GM19099 (cell line): Measurements from ENCODE around the gene MAP3K14.
A peak's percentile ranks its signal among the peaks of the same experiment; 100 is the strongest.

Experiments
- POLR2A ChIP-seq: IDR thresholded peaks from 3 replicates; pipeline ENCODE4 v1.6.1; 2011; ENCODE audit warnings: low read depth; ENCODE audit not compliant: insufficient read length; ENCODE audit errors: extremely low read depth

MAP3K14 gene

DNA sequence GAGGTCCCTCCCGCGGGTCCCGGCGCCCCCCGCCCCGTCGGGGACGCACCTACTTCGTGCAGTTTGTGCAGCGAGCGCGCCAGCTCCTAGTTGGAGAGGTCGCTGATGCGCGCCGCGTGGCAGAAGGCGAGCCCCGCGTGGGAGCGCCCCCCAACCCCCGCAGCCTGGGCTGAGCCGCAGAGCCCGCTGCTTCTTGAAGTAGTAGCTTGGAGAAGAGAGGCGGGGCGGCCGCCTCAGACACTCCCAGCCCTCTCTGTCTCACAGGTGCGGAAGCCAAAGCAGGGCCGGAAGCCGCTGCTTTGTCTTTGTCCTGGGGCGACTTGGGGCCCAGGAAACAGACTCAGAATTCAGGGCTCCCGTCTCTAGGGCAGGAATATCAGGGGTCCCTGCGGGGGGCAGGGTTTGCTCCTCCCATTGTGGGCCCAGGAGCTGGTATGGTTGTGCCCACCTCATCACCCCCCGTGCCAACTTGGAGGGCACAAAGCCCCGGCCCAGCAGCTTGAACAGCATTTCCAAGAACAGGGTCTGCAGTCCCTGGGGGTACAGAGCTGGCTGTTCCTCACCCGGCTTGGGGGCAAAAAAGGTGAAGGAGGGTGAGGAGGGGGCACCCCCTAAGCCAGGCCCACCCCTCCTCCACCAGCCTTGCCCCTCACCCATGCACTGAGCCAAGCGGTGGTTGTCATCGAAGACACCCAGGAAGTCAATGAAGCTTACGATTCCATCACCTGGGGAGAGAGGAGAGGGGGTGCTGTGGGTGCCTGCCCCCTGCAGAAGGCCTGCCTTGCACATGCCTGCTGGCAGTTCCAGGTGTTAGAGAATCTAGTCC lies 68.5 kb downstream of the MAP3K14 start:
- TF ChIP-seq POLR2A: no peak

DNA sequence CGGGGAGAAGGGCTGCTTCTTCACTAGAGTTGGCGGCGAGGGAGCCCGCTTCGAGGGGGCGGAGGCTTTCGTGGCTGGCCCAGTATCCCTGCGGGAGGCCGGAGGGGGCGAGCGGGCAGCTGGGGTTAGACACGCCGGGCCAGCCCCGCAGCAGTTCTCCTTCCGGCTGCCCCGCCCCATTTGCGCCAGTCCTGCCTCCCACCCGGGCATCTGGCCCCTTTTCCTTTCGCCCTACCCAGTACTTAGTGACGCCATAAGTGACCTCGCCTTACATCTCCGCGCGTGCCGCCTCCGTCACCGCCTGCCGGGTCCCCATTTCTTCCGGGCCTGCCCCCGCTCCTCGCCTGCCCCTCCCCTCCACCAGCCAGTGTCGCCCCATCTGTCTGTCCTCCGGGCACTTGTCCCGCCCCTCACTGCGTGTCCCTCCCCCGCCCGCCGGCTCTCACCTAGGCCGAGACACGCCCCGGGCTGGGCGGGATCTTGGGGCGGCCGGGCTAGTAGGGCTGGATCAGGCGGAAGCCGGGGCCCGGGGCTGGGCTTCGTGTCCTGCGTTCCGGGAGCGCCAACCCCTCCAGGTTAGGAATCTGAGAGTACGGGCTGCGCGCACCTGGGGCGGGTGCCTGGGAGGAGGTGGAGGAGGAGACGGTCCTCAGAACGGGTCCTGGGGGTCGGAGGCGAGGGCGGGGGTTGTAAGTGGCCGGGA lies 69.2 kb downstream of the MAP3K14 start:
- TF ChIP-seq POLR2A: peak; percentile 53

DNA sequence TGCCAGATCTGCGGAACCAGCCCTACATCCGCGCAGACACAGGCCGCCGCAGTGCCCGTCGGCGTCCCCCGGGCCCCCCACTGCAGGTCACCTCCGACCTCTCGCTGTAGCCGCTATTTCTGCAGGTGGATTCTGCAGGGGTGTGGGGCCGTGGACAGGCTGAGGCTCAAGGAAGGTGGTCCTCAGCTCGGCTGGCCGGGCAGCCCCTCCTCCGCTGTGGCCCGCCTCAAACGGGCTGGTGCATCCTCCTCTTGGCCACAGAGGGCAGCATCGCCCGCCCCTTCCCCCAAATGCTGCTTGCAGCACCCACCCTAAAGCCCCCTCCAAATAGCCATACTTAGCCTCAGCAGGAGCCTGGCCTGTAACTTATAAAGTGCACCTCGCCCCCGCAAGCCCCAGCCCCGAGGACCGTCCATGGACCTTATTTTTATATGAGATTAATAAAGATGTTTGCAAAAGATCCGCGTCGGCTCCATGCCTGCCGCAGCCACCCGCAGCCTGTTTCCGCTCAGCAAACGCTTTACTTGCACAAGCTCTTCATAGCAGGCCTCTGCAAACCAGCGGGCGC lies 69.9 kb downstream of the MAP3K14 start:
- TF ChIP-seq POLR2A: no peak

DNA sequence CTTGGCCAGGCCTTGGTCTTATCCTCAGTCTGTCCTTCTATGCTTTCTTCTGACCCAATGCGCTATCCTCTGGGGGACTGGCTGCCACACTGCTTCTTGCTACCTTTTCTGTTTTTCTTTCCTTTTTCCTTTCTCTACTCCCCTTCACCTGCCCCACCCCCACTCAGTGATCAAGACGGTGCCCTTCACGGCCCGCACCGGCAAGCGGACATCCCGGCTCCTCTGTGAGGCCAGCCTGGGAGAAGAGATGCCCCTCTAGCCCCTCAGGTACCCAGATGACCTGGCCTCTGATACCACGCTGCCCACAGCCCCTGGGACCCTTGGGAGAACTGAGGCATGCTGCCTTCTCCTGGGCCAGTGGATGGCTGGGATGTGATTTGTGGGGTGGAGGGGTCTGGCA lies 70.5 kb downstream of the MAP3K14 start:
- TF ChIP-seq POLR2A: no peak

DNA sequence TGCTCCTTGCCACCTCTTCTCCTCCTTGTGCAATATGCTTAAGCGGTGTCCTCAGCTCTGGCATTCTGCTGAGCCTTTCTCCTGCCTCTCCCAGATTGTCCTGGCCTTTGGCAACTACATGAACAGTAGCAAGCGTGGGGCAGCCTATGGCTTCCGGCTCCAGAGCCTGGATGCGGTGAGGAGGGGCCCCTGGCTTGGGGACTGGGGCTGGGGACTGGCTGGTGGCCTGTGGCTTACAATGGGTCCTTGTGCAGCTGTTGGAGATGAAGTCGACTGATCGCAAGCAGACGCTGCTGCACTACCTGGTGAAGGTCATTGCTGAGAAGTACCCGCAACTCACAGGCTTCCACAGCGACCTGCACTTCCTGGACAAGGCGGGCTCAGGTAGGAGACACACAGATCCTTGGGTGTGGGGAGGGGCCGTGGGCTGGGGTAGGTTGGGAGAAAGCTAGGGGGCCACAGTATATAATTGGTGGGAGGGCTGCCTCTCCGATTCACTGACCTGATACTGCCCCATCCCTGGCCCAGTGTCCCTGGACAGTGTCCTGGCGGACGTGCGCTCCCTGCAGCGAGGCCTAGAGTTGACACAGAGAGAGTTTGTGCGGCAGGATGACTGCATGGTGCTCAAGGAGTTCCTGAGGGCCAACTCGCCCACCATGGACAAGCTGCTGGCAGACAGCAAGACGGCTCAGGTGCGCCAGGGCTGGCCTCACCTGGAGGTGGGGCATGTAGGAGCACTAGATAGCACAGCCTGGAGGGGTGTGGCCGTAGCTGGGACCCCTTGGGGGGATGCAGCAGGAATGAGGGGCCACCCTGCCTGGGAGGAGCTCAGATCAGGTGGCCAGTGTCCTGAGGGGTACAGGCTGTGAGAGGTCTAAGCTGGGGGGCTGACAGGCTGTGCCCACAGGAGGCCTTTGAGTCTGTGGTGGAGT lies 71.8 kb downstream of the MAP3K14 start:
- no peak for TF ChIP-seq POLR2A

DNA sequence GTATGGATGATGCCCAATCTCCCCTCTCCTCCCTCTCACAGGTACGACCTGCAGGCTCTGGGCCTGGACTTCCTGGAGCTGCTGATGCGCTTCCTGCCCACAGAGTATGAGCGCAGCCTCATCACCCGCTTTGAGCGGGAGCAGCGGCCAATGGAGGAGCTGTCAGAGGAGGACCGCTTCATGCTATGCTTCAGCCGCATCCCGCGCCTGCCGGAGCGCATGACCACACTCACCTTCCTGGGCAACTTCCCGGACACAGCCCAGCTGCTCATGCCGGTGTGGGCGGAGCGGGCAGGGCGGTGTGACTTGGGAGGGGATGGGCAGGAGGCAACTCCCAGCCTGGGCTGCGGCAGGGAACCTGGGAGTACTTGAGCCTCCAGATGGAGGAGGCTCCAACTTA lies 73.1 kb downstream of the MAP3K14 start:
- no peak for TF ChIP-seq POLR2A

DNA sequence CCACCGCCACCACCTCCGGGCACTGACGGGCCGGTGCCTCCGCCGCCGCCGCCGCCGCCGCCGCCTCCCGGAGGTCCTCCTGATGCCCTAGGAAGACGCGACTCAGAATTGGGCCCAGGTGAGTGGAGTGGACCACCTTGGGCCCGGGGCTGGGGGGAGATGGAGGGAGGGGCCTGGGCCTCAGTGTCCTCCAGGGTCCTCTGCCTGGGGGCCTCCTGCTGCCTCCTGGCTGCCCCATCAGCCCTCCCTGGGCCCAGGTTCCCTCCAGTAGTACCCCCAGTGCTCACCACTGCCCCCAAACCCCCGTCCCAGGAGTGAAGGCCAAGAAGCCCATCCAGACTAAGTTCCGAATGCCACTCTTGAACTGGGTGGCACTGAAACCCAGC lies 74.8 kb downstream of the MAP3K14 start:
- no peak for TF ChIP-seq POLR2A

DNA sequence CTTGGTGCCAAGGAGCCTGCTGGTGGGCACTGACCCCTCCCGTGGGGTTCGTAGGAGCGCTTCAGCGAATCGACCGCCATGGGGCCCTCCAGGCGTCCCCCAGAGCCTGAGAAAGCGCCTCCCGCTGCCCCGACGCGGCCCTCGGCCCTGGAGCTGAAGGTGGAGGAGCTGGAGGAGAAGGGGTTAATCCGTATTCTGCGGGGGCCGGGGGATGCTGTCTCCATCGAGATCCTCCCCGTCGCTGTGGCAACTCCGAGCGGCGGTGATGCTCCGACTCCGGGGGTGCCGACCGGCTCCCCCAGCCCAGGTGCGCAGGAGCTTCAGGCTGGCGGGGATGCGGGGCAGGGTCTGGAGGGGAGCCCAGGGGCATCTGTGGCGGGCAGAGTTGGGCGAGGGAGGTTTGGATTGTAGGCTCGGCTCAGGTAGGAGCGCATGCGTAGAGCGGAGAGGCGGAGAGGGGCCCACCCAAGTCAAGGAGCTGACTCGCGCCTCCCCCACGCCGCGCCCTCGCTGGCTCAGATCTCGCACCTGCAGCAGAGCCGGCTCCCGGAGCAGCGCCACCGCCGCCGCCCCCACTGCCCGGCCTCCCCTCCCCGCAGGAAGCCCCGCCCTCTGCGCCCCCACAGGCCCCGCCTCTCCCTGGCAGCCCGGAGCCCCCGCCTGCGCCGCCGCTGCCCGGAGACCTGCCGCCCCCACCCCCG lies 75.3 kb downstream of the MAP3K14 start:
- no peak for TF ChIP-seq POLR2A

DNA sequence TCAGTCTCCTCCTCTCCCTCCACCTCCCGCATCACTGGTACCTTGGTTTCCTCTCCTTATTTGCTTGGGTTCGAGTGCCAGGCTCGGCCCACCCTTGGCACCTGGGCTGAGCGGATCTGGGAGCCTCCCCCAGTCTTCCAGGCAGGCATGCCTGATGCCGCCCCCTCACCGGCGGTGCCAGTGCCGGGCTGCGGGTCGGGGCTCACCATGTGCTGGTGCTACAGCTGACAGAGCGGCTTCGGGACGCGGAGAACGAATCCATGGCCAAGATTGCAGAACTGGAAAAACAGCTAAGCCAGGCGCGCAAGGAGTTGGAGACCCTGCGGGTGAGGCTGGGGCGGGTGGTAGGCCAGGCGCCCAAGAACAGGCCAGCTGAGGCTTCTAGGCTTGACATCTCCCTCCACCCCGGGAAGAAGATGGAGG lies 75.9 kb downstream of the MAP3K14 start:
- no peak for TF ChIP-seq POLR2A

DNA sequence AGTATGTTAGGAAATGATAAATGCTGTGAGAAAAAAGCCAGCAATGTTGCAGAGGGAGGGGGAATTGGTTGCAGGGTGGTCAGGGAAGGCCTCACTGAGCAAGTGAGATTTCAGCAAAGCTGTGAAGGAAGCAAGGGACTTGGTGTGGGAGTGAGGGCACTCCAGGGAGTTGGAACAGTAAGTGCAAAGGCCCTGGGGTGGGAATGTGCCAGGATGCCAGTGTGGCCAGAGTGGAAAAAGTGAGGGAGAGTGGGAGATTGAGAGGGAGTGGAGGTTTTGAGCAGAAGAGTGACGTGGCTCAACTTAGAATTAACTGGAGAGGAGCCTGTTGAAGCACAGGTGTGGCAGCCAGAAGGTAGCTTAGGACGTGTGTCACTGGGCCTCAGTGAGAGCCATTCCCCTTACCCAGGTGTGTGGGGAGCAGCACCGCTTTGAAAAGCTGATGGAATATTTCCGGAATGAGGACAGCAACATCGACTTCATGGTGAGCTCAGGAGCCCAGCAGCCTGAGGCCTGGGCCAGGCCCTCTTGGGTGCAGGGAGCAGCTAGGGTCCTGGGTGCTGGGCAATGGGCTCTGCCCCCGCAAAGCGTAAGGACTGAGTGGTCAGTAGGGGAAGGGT lies 78.6 kb downstream of the MAP3K14 start:
- TF ChIP-seq POLR2A: no peak

DNA sequence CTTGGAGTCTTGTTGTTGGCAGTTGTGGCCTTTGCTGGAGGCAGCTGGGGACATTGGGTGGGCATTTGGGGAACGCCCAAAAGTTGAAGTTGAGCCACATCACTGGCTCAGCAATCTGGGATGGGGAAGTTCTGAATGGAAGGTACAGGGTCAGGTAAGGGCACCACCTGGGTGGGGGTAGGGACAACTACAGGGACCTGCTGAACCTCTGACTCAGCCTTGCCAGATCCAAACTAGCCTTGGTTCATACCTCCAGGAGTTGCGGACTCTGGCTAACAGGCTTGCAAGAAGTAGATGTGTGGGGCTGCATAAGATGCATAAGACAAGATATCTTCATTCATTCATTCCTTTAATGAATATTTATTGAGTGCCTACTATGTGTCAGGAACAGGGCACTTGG lies 79.1 kb downstream of the MAP3K14 start:
- no peak for TF ChIP-seq POLR2A

DNA sequence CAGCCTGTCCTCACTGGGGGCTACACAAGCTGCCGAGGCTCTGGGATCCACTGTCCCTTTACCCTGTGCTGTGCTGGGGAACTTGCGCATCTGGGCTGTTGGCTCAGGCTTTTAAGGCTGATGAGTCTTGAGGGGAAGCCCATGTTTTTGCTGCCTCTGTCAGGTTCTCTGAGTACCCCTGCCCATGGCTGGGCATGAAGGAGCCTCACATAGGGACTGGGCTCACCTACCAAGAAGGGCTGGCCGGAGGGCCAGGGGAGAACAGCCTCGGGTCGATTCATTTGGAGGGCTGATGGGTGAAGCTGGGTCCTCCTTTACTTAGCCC lies 80.6 kb downstream of the MAP3K14 start:
- no peak for TF ChIP-seq POLR2A

DNA sequence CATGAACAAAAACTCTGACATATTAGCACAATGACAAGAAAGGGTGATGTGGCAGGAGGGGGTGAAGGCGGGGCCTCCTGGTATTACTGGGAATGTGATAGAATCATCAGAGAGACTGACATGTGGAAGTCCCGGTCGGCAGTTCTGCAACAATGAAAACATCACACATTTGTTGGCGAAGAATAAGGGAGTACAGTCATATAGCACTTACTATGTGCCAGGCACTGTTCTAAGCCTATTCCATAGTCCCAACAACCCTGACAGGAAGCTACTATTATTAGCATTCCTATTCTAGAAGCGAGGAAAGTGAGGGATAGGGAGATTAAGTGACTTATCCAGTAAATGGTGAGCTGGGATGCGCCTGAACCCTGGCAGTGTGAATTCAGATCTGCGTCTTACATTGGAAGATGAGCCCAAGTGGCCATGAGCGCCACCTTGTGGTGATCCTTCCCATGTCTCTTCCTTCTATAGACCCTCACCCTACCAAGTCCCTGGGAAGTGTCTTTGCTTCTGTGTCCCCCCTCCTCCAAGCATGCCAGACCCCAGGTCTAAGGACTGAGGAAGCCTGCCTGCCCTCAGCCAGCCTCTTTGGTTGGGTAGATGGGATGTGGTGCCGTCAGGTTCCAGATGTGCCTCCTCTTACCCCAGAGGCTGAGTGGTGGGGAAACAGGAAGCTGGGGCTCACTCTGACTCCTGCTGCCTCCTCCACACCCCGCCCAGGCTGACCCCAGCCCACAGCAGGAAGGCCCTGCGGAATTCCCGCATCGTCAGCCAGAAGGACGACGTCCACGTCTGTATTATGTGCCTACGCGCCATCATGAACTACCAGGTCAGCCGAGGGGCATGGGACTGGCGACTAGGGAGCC lies 81.2 kb downstream of the MAP3K14 start:
- no peak for TF ChIP-seq POLR2A
